CD4-positive, alpha-beta T cell treated with Interferon alpha-2 for 1 hour (primary cell): ENCODE data around the gene ZSWIM6.

Experiments
- DNase-seq, 2 donors: peaks; one replicate each; pipeline ENCODE4 v3.0.0-alpha.2; 2020 to 2022

The ZSWIM6 gene

DNA sequence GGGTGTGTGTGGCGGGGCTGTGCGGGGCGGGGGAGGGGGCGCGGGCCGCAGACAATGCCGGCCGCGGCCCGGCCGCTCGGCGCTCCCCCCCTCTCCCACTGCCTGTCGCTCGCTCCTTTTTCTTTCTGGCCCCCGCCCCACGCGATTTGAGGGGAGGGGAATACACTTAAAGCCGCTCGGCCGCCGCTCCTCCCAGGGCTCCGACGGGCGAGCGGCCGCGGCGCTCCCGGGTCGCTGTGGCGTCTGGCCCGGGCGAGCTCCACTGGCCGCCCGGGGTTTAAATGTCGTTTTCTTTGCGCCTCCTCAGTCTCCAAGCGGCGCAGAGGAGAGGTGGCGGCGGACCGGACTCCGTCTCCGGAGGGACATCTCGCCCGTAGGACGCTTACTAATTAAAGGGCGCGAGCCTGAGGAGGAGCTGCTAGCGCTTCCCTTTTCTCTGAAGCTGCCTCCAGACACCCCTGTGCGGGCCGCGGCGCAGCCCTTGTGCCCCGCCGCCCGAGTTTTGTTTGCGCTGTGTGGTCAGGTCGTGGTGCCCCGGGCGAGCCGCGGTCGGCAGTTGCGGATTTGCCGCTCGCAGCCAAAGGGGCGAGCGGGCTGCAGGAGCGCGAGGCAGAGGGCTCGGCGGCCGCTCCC, 1.4 kb downstream of the ZSWIM6 start:
- peak; percentile 39 to 44 for DNase-seq

DNA sequence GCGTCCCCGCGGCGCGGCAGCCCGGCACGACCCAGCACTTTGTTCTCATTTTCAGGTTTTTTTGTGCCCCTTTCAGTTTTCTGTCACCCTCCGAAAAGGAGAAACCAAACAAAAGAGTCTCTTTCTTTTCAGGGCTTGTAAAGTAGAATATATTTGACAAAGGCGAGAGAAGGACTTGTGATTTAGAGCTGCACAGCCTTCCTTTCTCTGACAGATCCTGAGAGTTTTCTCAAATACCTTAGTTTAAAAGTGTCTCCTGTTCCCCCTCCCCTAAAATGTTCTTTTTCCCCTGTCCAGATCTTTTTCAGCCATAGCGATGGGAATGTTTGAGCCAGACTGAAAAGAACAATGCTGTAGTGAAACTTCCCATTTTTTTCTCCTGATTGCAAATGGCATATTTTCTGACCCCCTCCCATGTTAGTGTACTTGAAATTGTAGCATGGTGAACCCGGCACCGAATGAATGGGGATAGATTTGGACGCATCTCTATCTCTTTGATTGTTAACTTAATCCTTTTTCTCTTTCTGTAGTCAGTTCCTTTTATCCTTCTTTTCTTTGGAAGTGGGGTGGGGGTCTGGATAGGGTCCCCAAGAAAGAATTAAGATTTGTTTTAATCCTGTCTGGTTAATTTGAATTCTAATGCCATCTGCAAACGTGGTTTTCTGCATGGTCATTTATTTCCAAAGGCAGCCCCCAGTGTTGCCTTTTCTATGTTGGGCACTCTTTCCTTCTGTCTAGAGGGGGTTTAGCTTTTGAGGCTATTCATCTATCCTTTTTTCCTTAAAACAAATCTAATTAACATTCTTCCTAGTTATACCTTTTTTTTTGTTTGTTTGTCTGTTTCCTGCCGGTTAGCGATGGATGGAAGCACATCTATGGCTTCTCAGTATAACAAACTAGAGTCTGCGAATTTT, 2.2 kb downstream of the ZSWIM6 start:
- no peak for DNase-seq

DNA sequence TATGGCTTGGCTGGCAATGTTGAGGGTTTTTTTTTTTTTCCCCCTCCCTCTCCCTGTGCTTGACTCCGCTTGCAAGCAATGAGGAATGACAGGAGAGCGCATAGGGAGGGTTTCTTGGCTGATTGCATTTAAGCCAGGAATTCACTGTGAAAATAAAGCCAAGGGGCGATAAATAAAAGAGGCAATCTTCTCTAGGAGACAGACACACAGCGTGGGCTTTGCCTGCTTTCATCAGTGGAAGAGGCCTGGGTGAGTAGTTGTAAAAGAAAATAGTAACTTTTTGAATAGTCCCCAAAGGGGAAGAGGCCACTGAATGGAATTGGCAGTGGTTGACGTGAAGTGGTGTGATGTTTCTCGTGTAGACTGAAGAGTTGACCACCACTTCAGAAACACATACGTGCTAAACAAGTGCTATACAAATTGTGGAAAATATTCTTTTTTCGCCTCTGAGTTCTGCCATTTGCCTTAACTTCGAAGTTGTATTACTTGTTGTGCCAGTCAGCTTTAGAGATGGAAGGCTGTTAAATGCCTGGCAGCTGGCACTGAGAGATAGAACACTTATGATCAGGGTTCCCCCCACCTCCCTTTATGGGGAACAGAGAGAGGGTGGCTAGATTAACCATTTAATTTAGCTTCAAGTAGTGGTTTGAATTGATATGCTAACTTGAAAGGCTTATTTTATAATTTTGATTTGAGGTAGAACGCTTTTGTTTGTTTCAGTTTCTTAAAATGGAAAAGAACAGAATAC, 3.0 kb downstream of the ZSWIM6 start:
- DNase-seq, result no peak

DNA sequence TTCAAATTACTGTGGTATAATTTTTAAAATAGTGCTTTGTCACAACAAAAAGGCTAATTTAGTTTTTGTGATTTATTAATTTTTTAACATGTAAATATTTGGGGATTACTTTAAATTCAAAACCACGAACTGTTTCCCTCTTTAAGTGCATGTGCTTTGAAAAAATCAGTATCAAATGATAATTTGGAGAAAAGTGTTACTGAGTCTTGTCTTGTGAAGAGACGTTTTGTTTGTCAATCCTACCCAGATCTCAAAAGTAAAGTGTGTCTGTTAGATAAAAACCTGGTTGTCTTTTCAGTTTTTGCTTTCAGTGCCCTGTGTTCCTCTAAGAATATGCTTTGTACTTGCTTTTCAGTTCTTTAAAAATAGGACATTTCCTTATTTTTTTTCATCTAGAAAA, 7.7 kb downstream of the ZSWIM6 start:
- no peak for DNase-seq

DNA sequence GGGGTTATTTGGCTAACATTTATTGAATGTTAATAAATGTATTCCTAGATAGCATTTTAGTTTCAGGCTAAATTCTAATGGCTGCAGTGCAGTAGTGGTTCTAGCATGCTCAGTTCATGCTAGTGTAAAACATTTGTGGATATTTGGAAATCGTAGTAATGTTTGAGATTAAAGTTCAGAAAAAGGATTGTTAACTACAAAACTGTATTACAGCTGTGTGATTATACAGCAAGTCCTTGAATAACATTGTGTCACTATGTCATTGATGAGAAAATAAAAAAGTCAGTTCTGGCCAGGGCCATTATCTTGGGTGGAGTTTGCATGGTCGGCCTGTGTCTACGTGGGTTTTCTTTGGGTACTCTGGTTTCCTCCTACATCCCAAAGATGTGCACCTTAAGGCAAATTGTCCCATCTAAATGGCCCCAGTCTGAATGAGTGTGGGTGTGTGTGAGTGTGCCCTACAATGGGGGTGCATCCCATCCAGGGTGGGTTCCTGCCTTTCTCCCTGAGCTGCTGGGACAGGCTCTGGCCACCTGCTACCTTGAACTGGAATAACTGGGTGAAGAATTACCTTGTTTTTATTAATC, 8.8 kb downstream of the ZSWIM6 start:
- no peak for DNase-seq

DNA sequence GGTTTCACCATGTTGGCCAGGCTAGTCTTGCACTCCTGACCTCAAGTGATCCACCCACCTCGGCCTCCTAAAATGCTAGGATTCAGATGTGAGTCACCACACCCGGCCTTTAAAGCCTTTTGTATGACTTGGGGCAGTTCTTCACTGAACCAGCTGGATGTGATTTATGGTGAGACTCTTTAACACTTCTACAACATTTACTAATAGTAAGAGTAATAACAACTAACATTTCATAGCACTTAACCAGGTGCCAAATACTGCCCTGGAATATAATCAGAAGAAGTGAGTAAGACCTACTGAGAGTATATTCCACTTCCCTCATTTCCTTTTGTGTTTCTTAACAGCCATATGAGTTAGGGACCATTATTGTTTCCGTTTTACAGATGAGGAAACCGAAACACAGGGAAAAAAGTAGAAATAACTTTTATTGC, 10.0 kb downstream of the ZSWIM6 start:
- DNase-seq, result no peak

DNA sequence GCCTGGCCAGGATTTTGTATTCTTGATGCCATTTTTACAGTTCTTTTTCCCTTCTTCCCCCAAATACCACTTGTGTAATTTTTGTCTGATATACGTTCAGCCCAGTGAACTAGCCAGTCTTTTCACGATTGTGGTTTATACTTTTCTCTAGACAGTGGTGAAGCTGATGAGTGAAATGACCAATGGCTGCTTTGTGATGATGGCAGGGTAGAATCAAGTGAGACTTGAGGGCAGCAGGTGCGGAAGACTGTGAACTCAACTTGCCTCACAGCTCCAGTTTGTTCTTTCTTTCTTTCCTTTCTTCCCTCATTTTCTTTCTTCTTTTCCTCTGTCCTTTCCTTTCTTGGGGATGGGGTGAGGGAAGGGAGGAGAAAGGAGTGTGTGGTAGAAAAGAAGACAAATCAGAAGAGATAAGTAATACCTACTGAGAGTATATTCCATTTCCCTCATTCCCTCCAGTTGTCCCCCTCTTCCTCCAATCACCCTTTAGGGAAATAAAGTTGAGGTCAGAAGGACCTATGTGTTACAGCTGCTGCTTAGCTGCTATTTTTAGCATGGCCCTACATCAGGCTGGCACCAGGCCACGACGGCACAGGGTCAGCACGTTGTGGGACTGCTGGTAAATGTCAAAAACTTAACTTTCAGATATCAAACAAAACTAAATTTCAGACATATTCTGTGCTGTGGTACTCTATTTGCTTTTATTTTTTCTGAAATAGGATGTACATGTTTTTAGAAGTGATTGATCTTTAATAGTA, 12.3 kb downstream of the ZSWIM6 start:
- no peak for DNase-seq

DNA sequence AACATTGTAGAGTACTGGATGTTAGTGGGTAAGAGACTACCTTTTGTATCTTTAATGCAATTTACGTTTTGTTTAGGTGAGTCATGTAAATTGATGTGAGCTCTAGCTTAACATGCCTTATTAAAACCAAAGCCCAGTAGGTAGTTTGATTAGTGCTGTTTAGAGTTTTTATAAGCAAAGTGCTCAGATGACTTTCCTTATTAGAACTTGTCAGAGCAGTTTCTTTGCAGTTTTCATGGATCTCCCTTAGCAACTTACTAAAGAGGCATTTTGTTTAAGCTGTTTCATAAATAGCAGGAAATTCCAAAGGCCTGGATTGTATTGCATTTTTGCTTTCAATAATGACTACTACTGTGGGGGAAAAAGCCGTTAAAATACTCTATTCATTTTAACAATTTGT, 14.5 kb downstream of the ZSWIM6 start:
- no peak for DNase-seq

DNA sequence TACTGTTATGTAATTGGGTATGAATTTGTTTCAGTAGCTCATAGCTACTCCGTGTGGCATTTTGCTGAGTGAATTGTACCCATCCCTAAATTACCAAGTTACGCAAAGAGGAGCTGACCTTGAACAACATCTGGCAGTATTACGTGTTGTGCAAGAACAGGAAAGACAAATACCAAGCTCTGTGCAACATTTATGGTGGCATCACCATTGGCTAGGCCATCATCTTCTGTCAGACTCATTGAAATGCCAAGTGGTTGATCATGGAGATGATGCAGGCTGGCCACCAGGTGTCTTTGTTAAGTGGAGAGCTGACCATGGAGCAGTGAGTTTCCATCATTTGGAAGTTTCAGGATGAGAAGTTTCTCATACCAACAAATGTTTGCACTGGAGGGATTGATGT, 15.0 kb downstream of the ZSWIM6 start:
- no peak for DNase-seq

DNA sequence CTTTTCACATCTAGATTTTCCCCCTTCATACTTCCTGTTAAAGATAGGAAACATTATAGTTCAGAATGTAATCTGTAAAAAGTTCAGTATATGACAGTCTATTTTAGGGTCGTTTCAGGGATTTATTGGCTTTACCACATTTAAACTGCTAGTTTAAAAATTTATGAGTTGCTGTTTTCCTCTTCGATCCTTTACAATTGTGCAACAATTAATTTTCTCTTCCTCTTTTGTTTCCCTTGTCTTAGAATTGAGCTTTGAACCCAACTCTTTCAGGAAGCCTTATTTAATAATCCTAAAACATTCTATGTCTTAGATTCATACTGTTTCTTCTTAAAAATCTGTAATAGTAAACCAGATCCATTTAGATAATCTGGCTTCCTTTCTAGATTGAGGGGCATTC, 16.4 kb downstream of the ZSWIM6 start:
- no peak for DNase-seq

DNA sequence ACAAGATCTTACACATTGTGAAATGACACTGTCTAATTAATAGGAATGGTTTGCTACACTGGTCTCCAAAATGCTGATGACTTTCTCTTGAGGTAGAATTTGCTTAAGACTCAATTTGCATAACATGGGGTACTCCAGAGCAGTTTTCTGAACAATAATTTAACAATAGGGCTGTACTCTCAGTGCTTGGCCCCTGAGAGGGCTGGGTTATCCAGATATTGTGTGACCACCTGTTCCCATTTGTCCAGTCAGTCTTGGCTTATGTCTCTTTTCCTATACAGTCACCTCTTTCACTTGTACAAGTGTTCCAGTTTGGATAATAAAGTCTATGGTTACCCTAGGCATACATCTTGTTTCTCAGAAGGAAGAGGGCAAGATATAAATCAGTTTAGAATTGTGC, 17.9 kb downstream of the ZSWIM6 start:
- no peak for DNase-seq

DNA sequence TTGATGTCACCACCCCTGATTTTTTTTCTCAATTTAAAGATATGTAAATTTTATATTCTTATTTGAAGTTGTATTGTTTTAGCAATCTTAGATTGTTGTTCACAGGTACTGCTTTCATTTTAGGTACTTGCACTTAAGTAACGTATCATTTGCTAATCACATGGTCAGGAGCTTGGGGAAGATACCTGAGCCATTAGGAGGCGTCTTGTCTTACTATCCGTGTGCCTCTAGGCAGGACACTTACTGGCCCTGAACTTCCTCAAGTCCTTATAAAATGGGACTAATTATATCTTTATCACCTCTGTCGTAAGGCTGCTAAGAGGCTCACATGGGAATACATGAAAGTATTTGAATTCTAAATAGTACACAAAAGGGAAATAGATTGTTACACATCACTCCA, 18.5 kb downstream of the ZSWIM6 start:
- DNase-seq, result no peak

DNA sequence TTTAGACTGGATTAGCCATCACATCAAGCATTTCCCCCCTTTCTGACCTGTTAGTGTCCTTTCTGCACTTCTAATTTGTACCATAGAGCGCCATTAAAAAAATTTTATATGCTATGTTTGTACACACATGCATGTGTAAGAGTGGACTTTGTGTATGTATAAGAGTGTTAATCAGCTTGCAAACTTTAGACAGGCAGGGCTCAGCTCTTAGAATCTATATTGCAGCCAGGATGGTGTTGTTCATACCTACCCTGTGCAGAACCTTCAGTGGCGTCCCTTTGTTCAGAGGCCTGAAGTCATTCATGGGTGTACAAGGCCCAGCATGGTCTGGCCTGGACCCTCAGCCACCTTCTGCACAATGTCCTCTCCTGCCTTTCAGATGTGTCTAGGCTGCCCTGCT, 19.7 kb downstream of the ZSWIM6 start:
- DNase-seq, result no peak

DNA sequence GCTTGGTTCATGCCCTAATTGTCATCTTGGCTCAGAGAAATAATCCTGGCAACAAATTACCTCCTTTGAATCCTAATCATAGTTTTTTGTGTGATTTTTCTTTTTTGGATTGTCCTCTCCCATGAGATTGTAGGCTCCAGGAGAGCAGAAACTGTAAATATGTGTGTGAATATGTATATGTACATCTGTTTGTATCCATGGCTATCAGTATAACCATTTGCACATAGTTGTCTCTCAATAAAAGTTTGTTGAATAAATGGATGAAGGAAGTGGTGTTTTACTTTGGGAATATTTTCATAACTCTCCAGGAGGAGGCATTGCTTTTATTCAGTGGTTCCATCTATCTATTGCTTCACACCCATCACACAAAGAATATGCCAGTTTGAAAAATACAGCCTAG, 20.1 kb downstream of the ZSWIM6 start:
- DNase-seq, result no peak

DNA sequence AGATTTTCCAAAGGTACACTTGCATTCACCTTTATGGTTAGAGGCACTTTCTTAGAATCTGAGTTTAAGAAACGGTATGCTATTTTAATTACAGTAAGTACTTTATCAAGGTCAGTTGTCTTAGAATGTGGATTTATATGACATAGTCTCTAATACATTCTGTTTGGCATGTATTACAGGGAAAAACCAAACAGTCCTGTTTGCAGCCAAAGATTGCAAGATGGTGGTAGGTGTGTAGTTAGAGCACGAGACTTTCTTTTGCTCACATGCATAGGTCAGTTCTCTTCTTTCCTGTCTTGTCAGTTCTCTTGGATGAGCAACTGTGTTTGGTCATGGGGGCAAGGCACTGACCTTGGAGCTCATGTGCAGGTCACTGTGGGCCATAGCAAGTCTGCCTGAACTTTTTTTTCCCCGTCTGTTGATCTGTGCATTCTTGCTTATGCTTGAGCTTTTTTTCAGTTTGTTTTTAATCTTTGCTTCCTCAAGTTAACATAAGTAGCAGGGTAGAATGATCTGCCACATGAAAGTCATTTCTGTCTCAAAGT, 20.6 kb downstream of the ZSWIM6 start:
- no peak for DNase-seq

DNA sequence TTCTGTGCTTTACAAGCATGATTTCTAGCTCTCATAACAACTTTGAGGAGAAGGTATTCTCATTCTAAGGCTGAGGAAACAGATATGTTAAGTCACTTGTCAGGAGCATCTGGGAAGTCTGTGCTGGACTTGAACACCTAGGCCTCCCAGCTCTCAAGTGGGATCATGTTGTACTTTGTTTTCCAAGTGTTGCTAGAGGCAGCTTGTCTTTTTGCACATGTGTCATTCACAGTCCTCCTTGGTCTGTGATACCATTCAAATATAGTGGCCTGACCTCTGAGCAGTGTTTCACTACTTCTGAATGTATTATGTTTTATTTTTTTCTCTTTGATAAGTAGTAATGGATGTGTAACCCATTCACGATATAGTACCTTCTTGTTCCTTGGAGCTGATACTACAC, 21.2 kb downstream of the ZSWIM6 start:
- no peak for DNase-seq

DNA sequence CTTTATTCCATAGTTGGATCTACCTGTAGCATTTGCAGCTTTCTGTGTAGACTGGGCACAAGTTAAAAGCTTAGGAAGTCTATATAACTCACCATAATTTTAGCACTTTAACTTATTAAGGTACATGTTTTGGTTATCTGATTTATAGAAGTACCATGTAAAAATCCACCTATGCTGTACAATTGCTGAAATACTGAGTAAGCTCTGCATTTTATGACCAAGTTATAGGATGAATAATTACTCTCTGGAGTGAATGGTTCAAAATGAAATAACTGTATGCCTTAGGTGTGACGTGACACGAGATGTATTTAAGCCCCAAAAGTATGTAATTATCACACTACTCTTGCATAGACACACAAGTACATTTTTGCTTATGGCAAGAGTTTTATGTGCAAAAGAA, 22.1 kb downstream of the ZSWIM6 start:
- no peak for DNase-seq

DNA sequence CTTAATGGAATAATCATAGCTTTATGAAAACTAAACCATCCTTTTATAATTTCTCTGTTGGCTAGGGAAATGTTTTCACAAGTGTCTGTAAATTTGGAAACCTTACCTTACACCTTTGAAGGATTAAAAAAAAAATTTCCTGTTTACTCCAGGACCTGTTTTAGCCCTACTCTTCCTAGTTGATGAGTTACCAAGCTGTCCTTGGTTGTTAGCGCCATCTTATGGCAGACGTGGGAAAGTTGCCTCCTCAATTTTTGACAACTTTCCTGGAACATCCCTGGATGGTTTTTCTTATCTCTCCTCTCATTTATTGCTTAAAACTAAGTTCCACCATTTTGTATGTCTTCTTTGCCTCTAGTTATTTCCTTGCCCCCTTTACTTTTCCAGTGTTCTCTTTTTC, 25.7 kb downstream of the ZSWIM6 start:
- peak in 1 of 2 donors; percentile 22 for DNase-seq

DNA sequence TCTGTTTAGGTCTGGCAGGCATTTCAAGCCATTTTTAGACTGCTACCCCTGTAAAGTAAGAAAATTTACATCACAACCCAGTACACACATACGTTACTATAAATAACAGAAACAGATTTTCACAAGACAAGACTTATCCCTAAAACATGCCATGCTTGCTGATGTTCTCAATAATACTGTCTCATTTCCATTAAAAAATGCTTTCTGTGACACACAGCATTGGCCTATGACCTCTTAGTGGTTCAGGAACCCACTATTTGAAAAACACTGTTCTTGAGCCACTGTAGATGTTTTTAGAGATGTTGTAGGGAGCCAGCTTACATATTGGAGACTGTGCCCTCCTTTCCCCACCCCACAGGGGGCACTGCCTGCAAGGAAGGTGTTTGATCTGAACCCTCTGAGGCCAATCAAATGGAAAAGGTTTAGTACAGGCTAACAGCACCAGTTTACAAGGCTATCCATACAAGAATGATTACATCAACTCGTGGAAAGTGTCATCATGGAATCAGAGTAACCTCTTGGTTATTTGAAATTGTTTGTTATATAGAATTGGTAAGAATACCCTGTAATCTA, 30.8 kb downstream of the ZSWIM6 start:
- peak in 1 of 2 donors; percentile 14 for DNase-seq

DNA sequence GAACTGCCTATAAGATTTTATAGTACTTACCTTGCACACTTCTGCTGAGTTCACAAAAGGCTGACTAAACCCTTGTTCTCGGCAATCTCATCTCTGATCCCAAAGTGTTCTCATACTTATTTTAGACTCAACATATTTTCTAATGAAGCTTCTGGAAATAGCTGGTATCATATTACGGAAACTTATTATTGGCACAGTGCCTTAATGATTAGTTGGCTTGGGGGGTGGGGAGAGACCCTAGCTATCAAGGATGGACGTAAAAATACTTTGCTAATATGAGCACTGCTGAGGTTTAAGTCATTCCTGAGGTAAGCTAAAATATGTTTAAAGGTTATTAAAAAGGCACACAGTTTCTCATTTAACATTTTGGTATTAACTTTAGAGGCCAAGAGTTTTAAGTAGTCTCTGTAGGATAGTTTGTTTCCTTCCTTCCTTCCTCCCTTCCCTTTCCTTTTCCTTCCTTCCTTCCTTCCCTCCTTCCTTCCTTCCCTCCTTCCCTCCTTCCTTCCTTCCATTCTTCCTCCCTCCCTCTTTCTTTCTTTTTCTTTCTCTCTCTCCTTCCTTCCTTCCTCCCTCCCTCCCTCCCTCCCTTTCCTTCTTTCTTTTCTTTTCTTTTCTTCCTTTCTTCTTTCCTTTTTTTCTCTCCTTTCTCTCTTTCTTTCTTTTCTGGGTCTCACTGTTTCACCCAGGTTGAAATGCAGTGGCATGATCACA, 31.5 kb downstream of the ZSWIM6 start:
- DNase-seq, result no peak
